Lower leg skin (tissue), 4 donors: Measurements from ENCODE around the gene ADGRG2. TPM values are rescaled to one million over a fixed set of nuclear protein-coding genes. Genes with fewer than 3 reads are reported as not detected.

Source experiments
- DNase-seq, 2 donors: peaks; one replicate each; pipeline ENCODE4 v3.0.0-alpha.2; 2019; ENCODE audit warnings: low spot score in 2 of 2
- H3K4me3 ChIP-seq: fragments of 200-600 bp; sonication (generic); 2 replicates; pipeline ENCODE4 v1.5.1; 2017; ENCODE audit warnings: mild to moderate bottlenecking, low read depth; ENCODE audit not compliant: poor library complexity, severe bottlenecking
- POLR2A ChIP-seq, 2 donors: fragments of 450-650 bp; IDR thresholded peaks; one replicate each; pipeline ENCODE4 v1.6.1; 2016 to 2017; ENCODE audit warnings: antibody characterized with exemption in 2 of 2, mild to moderate bottlenecking in 1 of 2, moderate library complexity in 1 of 2
- WGBS, 2 donors: methylation state at CpG; one replicate each; pipeline ENCODE4 v1.1.5; 2018; 5-methylcytosine and 5-hydroxymethylcytosine counted together
- intact Hi-C: fragments of 100-400 bp; cut with DNase I; formaldehyde crosslinking; loops from one replicate; pipeline ENCODE4 v1.15.0; 2023; ENCODE audit warnings: low total_unique reads
- total RNA-seq, 4 donors: library from RNA; depleted of rRNA; stranded (reverse); fragments of >200 nt; gene quantifications; one replicate each; pipeline ENCODE4 v1.1.0, GENCODE V29; 2016
- TF ChIP-seq, protein P1 (sequence below), 3 donors: fragments of 450-650 bp; IDR thresholded peaks; one replicate each; pipeline ENCODE4 v1.5.1; 2016; ENCODE audit warnings: antibody characterized with exemption in 3 of 3, mild to moderate bottlenecking in 3 of 3, moderate library complexity in 2 of 3

Gene ADGRG2
- total RNA-seq, 4 donors from 2014 or later = 0.47 to 0.62 (median 0.56) TPM

DNA sequence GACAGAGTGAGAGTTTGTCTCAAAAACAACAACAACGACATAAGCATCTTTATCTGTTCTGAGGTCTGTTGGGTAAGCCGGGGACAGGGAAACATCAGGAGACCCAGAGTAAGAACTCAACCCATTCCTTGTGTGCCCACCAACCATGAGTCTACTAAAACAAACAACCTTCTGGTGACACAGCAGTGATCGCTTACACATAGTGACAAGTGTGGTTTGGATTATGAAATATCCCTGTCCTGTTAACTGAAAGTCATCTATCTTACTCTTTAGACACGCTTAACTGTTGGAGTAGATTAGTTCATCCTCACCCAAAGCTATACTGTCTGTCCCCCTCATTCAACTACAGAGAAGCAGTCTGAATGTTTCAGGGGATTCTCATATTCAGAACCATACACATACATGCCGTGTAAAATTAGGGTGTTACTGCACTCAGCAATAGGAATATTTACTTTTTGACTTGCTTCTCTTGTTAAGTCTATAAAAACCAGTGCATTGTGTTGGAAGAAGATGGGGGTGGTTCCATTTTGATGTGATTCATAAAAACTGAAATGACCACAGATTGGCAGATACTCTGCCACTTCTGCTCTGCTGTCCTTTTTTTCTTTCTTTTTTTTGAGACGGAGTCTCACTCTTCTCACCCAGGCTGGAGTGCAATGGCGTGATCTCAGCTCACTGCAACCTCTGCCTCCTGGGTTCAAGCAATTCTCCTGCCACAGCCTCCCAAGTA, 165.8 kb downstream of the ADGRG2 start:
- 85% methylated on average over 7 of the region's 7 CpGs for WGBS, 2 donors
- no peak for DNase-seq
- intact Hi-C loops = no loop called here
- no peak overlapping the region for H3K4me3 ChIP-seq
- TF ChIP-seq, protein P1, sequence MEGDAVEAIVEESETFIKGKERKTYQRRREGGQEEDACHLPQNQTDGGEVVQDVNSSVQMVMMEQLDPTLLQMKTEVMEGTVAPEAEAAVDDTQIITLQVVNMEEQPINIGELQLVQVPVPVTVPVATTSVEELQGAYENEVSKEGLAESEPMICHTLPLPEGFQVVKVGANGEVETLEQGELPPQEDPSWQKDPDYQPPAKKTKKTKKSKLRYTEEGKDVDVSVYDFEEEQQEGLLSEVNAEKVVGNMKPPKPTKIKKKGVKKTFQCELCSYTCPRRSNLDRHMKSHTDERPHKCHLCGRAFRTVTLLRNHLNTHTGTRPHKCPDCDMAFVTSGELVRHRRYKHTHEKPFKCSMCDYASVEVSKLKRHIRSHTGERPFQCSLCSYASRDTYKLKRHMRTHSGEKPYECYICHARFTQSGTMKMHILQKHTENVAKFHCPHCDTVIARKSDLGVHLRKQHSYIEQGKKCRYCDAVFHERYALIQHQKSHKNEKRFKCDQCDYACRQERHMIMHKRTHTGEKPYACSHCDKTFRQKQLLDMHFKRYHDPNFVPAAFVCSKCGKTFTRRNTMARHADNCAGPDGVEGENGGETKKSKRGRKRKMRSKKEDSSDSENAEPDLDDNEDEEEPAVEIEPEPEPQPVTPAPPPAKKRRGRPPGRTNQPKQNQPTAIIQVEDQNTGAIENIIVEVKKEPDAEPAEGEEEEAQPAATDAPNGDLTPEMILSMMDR (IDR thresholded peaks at IDR 0.05) = no peak
- no peak for TF ChIP-seq POLR2A (IDR thresholded peaks at IDR 0.05)

DNA sequence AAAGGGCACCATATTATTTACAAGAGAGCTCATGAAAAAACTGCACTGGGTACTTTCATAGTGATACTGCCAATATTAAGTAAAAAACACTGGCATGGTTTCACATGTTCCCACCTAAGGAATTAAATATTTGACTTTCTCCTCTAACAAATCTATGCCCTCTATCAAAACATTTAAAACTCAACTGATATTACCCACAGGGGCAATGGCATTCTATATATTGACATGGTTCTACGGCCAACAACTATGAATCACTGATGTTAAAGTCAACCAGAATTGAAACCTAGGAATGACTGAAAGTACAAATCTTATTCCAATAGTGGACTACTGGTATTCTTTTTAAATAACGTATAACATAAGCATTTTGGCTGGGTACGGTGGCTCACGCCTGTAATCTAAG, 166.6 kb downstream of the ADGRG2 start:
- WGBS, 2 donors = 92 to 98% methylated on average over 4 of the region's 4 CpGs
- no peak for TF ChIP-seq POLR2A (IDR thresholded peaks at IDR 0.05)
- TF ChIP-seq, protein P1 (IDR thresholded peaks at IDR 0.05) = no peak
- DNase-seq = no peak
- H3K4me3 ChIP-seq = no peak overlapping the region
- intact Hi-C loops = no loop called here

DNA sequence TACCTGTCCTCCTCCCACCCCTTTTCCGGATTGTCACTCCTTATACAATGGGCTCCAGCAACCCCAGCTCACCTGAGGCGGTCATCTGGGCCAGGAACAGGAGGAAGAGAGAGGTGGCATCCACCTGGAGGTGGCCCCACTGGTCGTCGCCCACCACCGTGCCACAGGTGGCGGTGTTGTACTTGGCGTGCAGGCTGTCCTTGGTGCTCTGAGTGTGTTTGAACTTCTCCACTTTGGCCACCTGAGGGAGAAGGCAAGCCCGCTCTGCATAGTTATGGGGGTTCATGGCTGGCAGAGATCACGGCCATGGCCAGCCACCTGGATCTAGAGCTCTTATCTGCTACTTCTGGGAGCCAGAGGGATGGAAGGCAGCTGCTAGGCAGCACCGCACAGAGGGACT, 171.2 kb downstream of the ADGRG2 start:
- 90 to 92% methylated on average over 5 to 9 of the region's 10 CpGs for WGBS, 2 donors
- intact Hi-C loops = no loop called here
- DNase-seq = peak in 1 of 2 donors; percentile 80
- TF ChIP-seq, protein P1 (IDR thresholded peaks at IDR 0.05) = no peak
- no peak for TF ChIP-seq POLR2A (IDR thresholded peaks at IDR 0.05)
- no peak overlapping the region for H3K4me3 ChIP-seq

DNA sequence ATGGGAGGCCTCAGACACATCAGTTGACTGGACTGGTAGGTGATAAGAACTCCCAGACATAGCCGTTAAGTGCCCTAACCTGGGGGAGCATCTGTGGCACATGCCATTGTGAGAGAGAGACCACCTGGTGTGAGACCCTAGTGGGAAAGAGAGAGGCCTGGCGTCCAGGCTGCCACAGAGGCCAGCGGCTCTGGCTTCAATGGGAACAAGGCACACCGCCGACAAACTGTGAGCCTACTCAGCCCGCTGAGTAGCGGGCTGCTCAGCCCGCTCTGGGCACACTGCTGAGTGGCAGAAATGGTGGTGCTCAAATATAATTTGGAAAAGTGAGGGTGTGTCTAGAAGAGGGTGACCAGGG, 172.3 kb downstream of the ADGRG2 start:
- 87 to 95% methylated on average over 8 of the region's 8 CpGs for WGBS, 2 donors
- peak in 1 of 2 donors; percentile 70 for DNase-seq
- no peak for TF ChIP-seq POLR2A (IDR thresholded peaks at IDR 0.05)
- TF ChIP-seq, protein P1 (IDR thresholded peaks at IDR 0.05) = no peak
- H3K4me3 ChIP-seq = no peak overlapping the region
- intact Hi-C loops = no loop called here

DNA sequence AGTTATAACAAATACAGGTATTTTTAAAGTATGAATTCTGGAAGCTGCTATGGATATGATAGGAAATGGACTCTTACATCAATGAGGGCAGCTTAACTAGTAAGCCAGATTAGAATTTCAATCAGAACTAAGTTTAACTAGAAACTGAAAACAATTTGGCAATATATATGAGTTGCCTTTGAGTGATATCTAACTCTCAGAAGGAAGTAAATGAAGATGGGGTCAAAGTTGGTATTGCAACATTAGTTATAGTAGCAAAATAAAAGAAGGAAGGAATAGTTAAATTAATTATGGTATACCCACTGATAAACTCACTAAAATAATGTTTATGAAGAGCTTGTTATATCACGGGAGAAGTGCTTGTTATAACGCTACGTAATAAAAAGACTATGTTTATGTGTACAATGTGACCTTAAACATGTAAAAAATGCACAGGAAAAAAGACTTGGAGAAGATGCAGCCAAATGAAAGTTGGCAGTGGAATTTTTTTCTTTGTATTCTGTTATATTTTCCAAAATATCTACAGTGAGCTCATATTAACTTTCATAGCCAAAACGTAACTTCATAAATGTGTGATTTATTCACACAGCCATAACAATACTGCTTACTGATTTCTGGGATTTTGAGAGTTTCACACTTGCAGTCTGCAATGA, 172.9 kb downstream of the ADGRG2 start:
- TF ChIP-seq POLR2A (IDR thresholded peaks at IDR 0.05) = no peak
- TF ChIP-seq, protein P1 (IDR thresholded peaks at IDR 0.05) = no peak
- DNase-seq = no peak
- WGBS, 2 donors = 75 to 78% methylated on average over 4 of the region's 4 CpGs
- intact Hi-C loops = no loop called here
- H3K4me3 ChIP-seq = no peak overlapping the region
